Kidney capillary endothelial cell (primary cell): ENCODE data around the gene STAT3.
A peak's percentile ranks its signal among the peaks of the same experiment; 100 is the strongest.
"Not testable (repeated sequence)": the region's sequence is repeated elsewhere in the genome, so short reads cannot be mapped to it uniquely, and the experiment has no call there.

ENCODE experiments used
- DNase-seq: peaks from one replicate; pipeline ENCODE4 v3.0.0-alpha.2; 2018; ENCODE audit warnings: low spot score

The STAT3 gene

GRCh38 chr17:42408061-42408460 is 19.8 kb upstream of the STAT3 start:
- no peak for DNase-seq

GRCh38 chr17:42407289-42407836 is 19.1 kb upstream of the STAT3 start:
- peak; percentile 76 for DNase-seq

GRCh38 chr17:42406615-42407288 is 18.5 kb upstream of the STAT3 start:
- no peak for DNase-seq

GRCh38 chr17:42405963-42406495 is 17.8 kb upstream of the STAT3 start:
- DNase-seq, result no peak

- DNase-seq, result no peak
These were observed 16.8 kb upstream of the STAT3 start for GRCh38 chr17:42405076-42405475.

- no peak for DNase-seq
These were observed 16.2 kb upstream of the STAT3 start for GRCh38 chr17:42404326-42405055.

- no peak for DNase-seq
These were observed 14.9 kb upstream of the STAT3 start for GRCh38 chr17:42403150-42403549.

- DNase-seq, result no peak
These were observed 13.9 kb upstream of the STAT3 start for GRCh38 chr17:42402117-42402516.

- not testable (repeated sequence) for DNase-seq
These were observed 12.7 kb upstream of the STAT3 start for GRCh38 chr17:42400844-42401375.

GRCh38 chr17:42399948-42400843 is 12.0 kb upstream of the STAT3 start:
- DNase-seq, result no peak

- no peak for DNase-seq
These were observed 10.9 kb upstream of the STAT3 start for GRCh38 chr17:42399121-42399520.

GRCh38 chr17:42395601-42396000 is 7.4 kb upstream of the STAT3 start:
- DNase-seq, result not testable (repeated sequence)

- no peak for DNase-seq
These were observed 6.6 kb upstream of the STAT3 start for GRCh38 chr17:42394838-42395237.

GRCh38 chr17:42392692-42393415 is 4.6 kb upstream of the STAT3 start:
- DNase-seq, result no peak

- DNase-seq, result not testable (repeated sequence)
These were observed 3.2 kb upstream of the STAT3 start for GRCh38 chr17:42391439-42391838.

- DNase-seq, result no peak
These were observed 1.7 kb upstream of the STAT3 start for GRCh38 chr17:42389899-42390298.

GRCh38 chr17:42389135-42389417 is 834 bp upstream of the STAT3 start:
- no peak for DNase-seq

- DNase-seq, result no peak
These were observed 421 bp downstream of the STAT3 start for GRCh38 chr17:42387661-42388380.

GRCh38 chr17:42386777-42387657 is 1.2 kb downstream of the STAT3 start:
- DNase-seq, result no peak

- no peak for DNase-seq
These were observed 6.3 kb downstream of the STAT3 start for GRCh38 chr17:42381898-42382297.
